Measurements from ENCODE around the gene TNFRSF12A. TPM values are rescaled to one million over a fixed set of nuclear protein-coding genes. Genes with fewer than 3 reads are reported as not detected.

Gene TNFRSF12A
- total and polyA plus RNA-seq, 2 of the 13 experiments (the other 11 are each of a cell fraction or from before 2014, with no cell fraction given) = 61.9 to 66.0 TPM

GRCh38 chr16:3003582-3004270, 16.4 kb upstream of the TNFRSF12A start (continued):
- TF ChIP-seq HDAC2 (CRISPR knock-in tag; IDR thresholded peaks at IDR 0.05) (peak; percentile 76), ZNF792 (CRISPR knock-in tag; IDR thresholded peaks at IDR 0.05) (peak; percentile 64; the same call in 1 of the 2 replicates), ZSCAN25 (CRISPR knock-in tag; IDR thresholded peaks at IDR 0.05) (0 out of 2 replicates have a peak, but pooled peaks have one; percentile 22), RAD21 (CRISPR knock-in tag; IDR thresholded peaks at IDR 0.05) (peak; percentile 96), MEF2D (CRISPR knock-in tag; IDR thresholded peaks at IDR 0.05) (peak; percentile 57; the same call in 1 of the 2 replicates), ZMAT5 (CRISPR knock-in tag; IDR thresholded peaks at IDR 0.05; ENCODE audit: borderline replicate concordance, low read depth) (no peak), CREM (IDR thresholded peaks at IDR 0.05) (peak; percentile 49), CREM (CRISPR knock-in tag; IDR thresholded peaks at IDR 0.05) (no peak), ZNF451 (CRISPR knock-in tag; IDR thresholded peaks at IDR 0.05) (peak; percentile 25; the same call in 1 of the 2 replicates), TFAP4 (IDR thresholded peaks at IDR 0.05; ENCODE audit: borderline replicate concordance, low read depth) (peak; percentile 92), FOXP4 (CRISPR knock-in tag; IDR thresholded peaks at IDR 0.05) (peak; percentile 29; the same call in 1 of the 2 replicates), MAX (IDR thresholded peaks at IDR 0.05) (peak; percentile 79), ZNF124 (CRISPR knock-in tag; IDR thresholded peaks at IDR 0.05) (peak; percentile 83; the same call in 1 of the 2 replicates), ZNF530 (CRISPR knock-in tag; IDR thresholded peaks at IDR 0.05; ENCODE audit: low read depth) (no peak), FOSL2 (CRISPR knock-in tag; IDR thresholded peaks at IDR 0.05) (peak; percentile 63), NR2F6 (IDR thresholded peaks at IDR 0.05) (peak; percentile 17; the same call in 1 of the 2 replicates), NR2F6 (CRISPR knock-in tag; IDR thresholded peaks at IDR 0.05) (peak; percentile 38; the same call in 1 of the 2 replicates), CHD2 (IDR thresholded peaks at IDR 0.05; ENCODE audit: low read depth, low read length) (no peak), ZFP36L1 (CRISPR knock-in tag; IDR thresholded peaks at IDR 0.05) (0 out of 2 replicates have a peak, but pooled peaks have one; percentile 60), ZNF205 (CRISPR knock-in tag; IDR thresholded peaks at IDR 0.05) (0 out of 2 replicates have a peak, but pooled peaks have one; percentile 28), CEBPB (IDR thresholded peaks at IDR 0.05; ENCODE audit: borderline replicate concordance, low read depth, low read length) (no peak), SPEN (CRISPR knock-in tag; IDR thresholded peaks at IDR 0.05; ENCODE audit: low read depth) (peak; percentile 58), ZNF746 (CRISPR knock-in tag; IDR thresholded peaks at IDR 0.05) (no peak), ZMYM4 (CRISPR knock-in tag; IDR thresholded peaks at IDR 0.05) (0 out of 2 replicates have a peak, but pooled peaks have one; percentile 40), PATZ1 (CRISPR knock-in tag; IDR thresholded peaks at IDR 0.05) (peak; percentile 50; the same call in 1 of the 2 replicates)

All from HepG2 (cell line).